B cell (primary cell): Measurements from ENCODE around the gene TRPV2. TPM values are rescaled to one million over a fixed set of nuclear protein-coding genes. Genes with fewer than 3 reads are reported as not detected.

Source experiments
- ATAC-seq: fragments of 200-7000 bp; cut with Tn5 transposase; one replicate; pipeline ENCODE4 v1.10.0; 2021; ENCODE audit warnings: low read depth, mild to moderate bottlenecking, moderate number of reproducible peaks, moderate library complexity
- CTCF ChIA-PET: fragments of 350-600 bp; sonication (Branson Sonifier 250); formaldehyde crosslinking; loops from one replicate; lab custom pipeline; 2021; ENCODE audit warnings: antibody characterized with exemption, inconsistent platforms; lab: Charles Lee
- POLR2A ChIA-PET: fragments of 350-600 bp; sonication (Branson Sonifier 250); formaldehyde crosslinking; loops from one replicate; lab custom pipeline; 2021; ENCODE audit warnings: antibody characterized with exemption; lab: Charles Lee
- DNase-seq: peaks from one replicate; pipeline ENCODE4 v3.0.0; 2013
- H2AFZ ChIP-seq: 2 replicates; pipeline ENCODE4 v1.6.1; 2012; ENCODE audit warnings: mild to moderate bottlenecking, low read depth, low read length; ENCODE audit not compliant: insufficient read depth, poor library complexity, severe bottlenecking
- H3K27ac ChIP-seq, 2 donors: 1 replicate in 1 of 2; 2 replicates in 1 of 2; pipeline ENCODE4 v1.5.1; 2012 to 2013; ENCODE audit warnings: low read length in 2 of 2, mild to moderate bottlenecking in 2 of 2, moderate library complexity in 1 of 2
- H3K27me3 ChIP-seq, 4 experiments: fragments of 200-600 bp in 1 of 4; sonication (generic) in 1 of 4; replicated peaks in 1 of 4; 1 replicate in 2 of 4; 2 replicates in 2 of 4; pipeline versions ENCODE4 v1.6.1 to v1.7.0; 2013 to 2016; ENCODE audit warnings: low read length in 3 of 4, mild to moderate bottlenecking in 2 of 4, mixed read lengths in 1 of 4, moderate library complexity in 1 of 4; ENCODE audit not compliant: insufficient read depth in 4 of 4, control insufficient read depth in 3 of 4; ENCODE audit errors: control extremely low read depth in 1 of 4
- H3K36me3 ChIP-seq, 2 experiments: replicated peaks in 1 of 2; 1 replicate in 1 of 2; 2 replicates in 1 of 2; pipeline versions ENCODE4 v1.6.1 to v1.7.1; 2013; ENCODE audit warnings: low read length in 1 of 2; ENCODE audit not compliant: insufficient read depth in 2 of 2, control insufficient read depth in 1 of 2; ENCODE audit errors: control extremely low read depth in 1 of 2, extremely low read depth in 1 of 2
- H3K4me1 ChIP-seq, 2 donors: fragments of 200-600 bp in 1 of 2; sonication (generic) in 1 of 2; 1 replicate in 1 of 2; 2 replicates in 1 of 2; pipeline versions ENCODE4 v1.5.1 to v1.6.1; 2013 to 2017; ENCODE audit warnings: low read length in 2 of 2; ENCODE audit not compliant: control insufficient read depth in 2 of 2, insufficient read depth in 2 of 2
- H3K4me2 ChIP-seq: replicated peaks from 2 replicates; pipeline ENCODE3; 2012; ENCODE audit warnings: mild to moderate bottlenecking, low read depth, low read length; ENCODE audit not compliant: poor library complexity, severe bottlenecking
- H3K4me3 ChIP-seq, 5 experiments: fragments of 200-600 bp in 1 of 5; sonication (generic) in 1 of 5; 1 replicate in 3 of 5; 2 replicates in 2 of 5; pipeline versions ENCODE4 v1.5.1 to v1.7.0; 2011 to 2016; ENCODE audit warnings: low read length in 4 of 5, mild to moderate bottlenecking in 4 of 5, low read depth in 2 of 5, control low read depth in 1 of 5, moderate library complexity in 1 of 5; ENCODE audit not compliant: insufficient read depth in 1 of 5; ENCODE audit errors: control extremely low read depth in 1 of 5, extremely low read depth in 1 of 5
- H3K79me2 ChIP-seq: fragments of 200-600 bp; sonication (generic); one replicate; pipeline ENCODE4 v1.6.0; 2016; ENCODE audit warnings: low read length; ENCODE audit not compliant: control insufficient read depth, insufficient read depth
- H3K9ac ChIP-seq: fragments of 200-600 bp; sonication (generic); 2 replicates; pipeline ENCODE4 v1.6.1; 2017; ENCODE audit warnings: mild to moderate bottlenecking, low read length, moderate library complexity
- H3K9me3 ChIP-seq, 3 donors: one replicate each; pipeline versions ENCODE4 v1.6.1 to v1.7.1; 2013; ENCODE audit warnings: low read length in 2 of 3; ENCODE audit not compliant: control insufficient read depth in 2 of 3, insufficient read depth in 1 of 3; ENCODE audit errors: control extremely low read depth in 1 of 3
- H4K20me1 ChIP-seq: 2 replicates; pipeline ENCODE4 v1.6.0; 2012; ENCODE audit warnings: mild to moderate bottlenecking, low read length; ENCODE audit not compliant: insufficient read depth, control insufficient read depth, poor library complexity, severe bottlenecking
- H3K27ac Mint-ChIP-seq: one replicate; pipeline ENCODE4 v1.8.0; 2021; ENCODE audit warnings: mixed read lengths
- H3K27me3 Mint-ChIP-seq: one replicate; pipeline ENCODE4 v1.8.0; 2021; ENCODE audit warnings: mixed read lengths
- H3K4me1 Mint-ChIP-seq: one replicate; pipeline ENCODE4 v1.8.0; 2021; ENCODE audit warnings: mixed read lengths
- H3K4me3 Mint-ChIP-seq: one replicate; pipeline ENCODE4 v1.8.0; 2021; ENCODE audit warnings: mixed read lengths
- H3K9me3 Mint-ChIP-seq: one replicate; pipeline ENCODE4 v1.8.0; 2022; ENCODE audit warnings: mixed read lengths; ENCODE audit not compliant: insufficient read depth
- EZH2 ChIP-seq: IDR thresholded peaks from 2 replicates; pipeline ENCODE4 v1.6.1; 2012; ENCODE audit warnings: borderline replicate concordance, low read depth, mild to moderate bottlenecking, moderate library complexity, low read length; ENCODE audit not compliant: insufficient read depth, poor library complexity, severe bottlenecking
- WGBS: methylation state at CpG from one replicate; pipeline ENCODE4 v1.1.5; 2013; ENCODE audit warnings: missing lambda C conversion rate; ENCODE audit not compliant: insufficient coverage; 5-methylcytosine and 5-hydroxymethylcytosine counted together
- intact Hi-C: fragments of 100-400 bp; cut with micrococcal nuclease; formaldehyde crosslinking; loops from one replicate; pipeline ENCODE4 v1.10.0; 2022
- polyA plus RNA-seq: library from polyadenylated mRNA; depleted of rRNA; stranded (reverse); fragments of >200 nt; gene quantifications from 2 replicates; pipeline ENCODE4 v1.2.3, GENCODE V29; 2012
- total RNA-seq, 2 donors: library from RNA; stranded (reverse); fragments of 120-200 nt in 1 of 2; gene quantifications; 1 replicate in 1 of 2; 2 replicates in 1 of 2; pipeline versions ENCODE4 v1.2.3 to v1.2.4, GENCODE V29; 2013 to 2022
- TF ChIP-seq, protein P1 (sequence below): fragments of 200-600 bp; IDR thresholded peaks from one replicate; pipeline ENCODE4 v1.8.0; 2022; ENCODE audit warnings: antibody characterized with exemption, mild to moderate bottlenecking

TRPV2 gene
- total and polyA plus RNA-seq, 2 donors (not counting 1 experiment from before 2014, with no cell fraction given): 58.6 to 89.0 TPM

GRCh38 chr17:16483021-16483645 lies 67.8 kb downstream of the TRPV2 start:
- no peaks in the 10 kb centered on the region for H3K4me1 Mint-ChIP-seq
- H4K20me1 ChIP-seq: no peaks in the 10 kb centered on the region
- no peaks in the 10 kb centered on the region for H3K9me3 ChIP-seq
- H3K4me2 ChIP-seq: no peak overlapping the region
- H3K4me3 Mint-ChIP-seq: no peak overlapping the region
- no peaks in the 10 kb centered on the region for H3K36me3 ChIP-seq
- H3K9ac ChIP-seq: no peak overlapping the region
- no peaks in the 10 kb centered on the region for H3K9me3 Mint-ChIP-seq
- intact Hi-C loops: no loop called here
- DNase-seq (no peak), ATAC-seq (no peak)
- H3K27me3 Mint-ChIP-seq: peaks cover 4% of the 10 kb centered on the region
- H3K4me3 ChIP-seq: no peak overlapping the region
- no peaks in the 10 kb centered on the region for H3K79me2 ChIP-seq
- H2AFZ ChIP-seq: no peak overlapping the region
- TF ChIP-seq EZH2: no peak
- TF ChIP-seq, protein P1, sequence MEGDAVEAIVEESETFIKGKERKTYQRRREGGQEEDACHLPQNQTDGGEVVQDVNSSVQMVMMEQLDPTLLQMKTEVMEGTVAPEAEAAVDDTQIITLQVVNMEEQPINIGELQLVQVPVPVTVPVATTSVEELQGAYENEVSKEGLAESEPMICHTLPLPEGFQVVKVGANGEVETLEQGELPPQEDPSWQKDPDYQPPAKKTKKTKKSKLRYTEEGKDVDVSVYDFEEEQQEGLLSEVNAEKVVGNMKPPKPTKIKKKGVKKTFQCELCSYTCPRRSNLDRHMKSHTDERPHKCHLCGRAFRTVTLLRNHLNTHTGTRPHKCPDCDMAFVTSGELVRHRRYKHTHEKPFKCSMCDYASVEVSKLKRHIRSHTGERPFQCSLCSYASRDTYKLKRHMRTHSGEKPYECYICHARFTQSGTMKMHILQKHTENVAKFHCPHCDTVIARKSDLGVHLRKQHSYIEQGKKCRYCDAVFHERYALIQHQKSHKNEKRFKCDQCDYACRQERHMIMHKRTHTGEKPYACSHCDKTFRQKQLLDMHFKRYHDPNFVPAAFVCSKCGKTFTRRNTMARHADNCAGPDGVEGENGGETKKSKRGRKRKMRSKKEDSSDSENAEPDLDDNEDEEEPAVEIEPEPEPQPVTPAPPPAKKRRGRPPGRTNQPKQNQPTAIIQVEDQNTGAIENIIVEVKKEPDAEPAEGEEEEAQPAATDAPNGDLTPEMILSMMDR: no peak
- no peak overlapping the region for H3K27ac ChIP-seq
- H3K4me1 ChIP-seq: no peaks in the 10 kb centered on the region
- H3K27me3 ChIP-seq: no peaks in the 10 kb centered on the region
- no peak overlapping the region for H3K27ac Mint-ChIP-seq
- WGBS: 88% methylated on average over 8 of the region's 8 CpGs
- ChIA-PET CTCF (no interaction called here), POLR2A (no interaction called here)

DNA sequence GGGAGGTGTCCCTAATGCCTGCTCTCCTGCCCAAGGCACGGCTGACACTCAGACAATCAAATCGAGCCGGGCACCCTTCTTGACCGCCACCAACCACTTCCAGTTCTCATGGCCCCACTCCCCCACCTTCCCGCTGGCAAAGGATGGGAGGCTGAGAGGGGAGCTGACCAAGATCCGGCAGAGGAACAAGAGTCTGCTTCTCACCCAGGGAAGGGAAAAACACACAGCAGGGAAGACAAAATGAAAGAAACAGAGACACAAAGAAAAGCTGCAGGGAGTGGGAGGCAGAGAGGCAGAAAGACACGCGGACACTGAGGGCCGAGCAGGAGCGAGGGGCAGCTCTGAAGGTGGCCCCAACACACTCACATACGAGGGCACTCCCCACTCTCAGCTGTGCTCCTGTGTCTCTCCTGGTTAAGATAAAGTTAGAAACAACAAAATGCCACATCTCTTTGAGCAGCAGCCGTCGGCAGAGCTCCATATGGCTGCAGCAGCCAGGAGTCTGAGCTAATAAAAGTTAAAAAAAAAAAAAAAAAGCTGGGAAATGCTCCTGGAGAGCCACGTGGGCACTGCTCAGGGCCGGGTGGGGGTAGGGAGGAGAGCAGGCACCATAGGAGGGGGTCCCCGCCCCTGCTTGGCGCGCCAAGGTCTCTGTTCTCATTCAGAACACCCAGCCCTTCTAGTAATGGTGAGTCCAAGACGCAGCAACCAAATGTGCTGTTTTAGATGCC lies 69.2 kb downstream of the TRPV2 start:
- no peaks in the 10 kb centered on the region for H3K9me3 ChIP-seq
- ChIA-PET CTCF (no interaction called here), POLR2A (interaction anchor here (0.6 kb wide), 1 partner anchor 68 kb away, joined by 4 read pairs; no protein-coding TSS in a partner anchor)
- intact Hi-C loops: no loop called here
- no peak for DNase-seq
- H3K27ac Mint-ChIP-seq: no peak overlapping the region
- 94% methylated on average over 10 of the region's 19 CpGs for WGBS
- no peaks in the 10 kb centered on the region for H3K36me3 ChIP-seq
- no peaks in the 10 kb centered on the region for H4K20me1 ChIP-seq
- H3K4me3 Mint-ChIP-seq: no peak overlapping the region
- no peak overlapping the region for H3K4me2 ChIP-seq
- ATAC-seq: no peak
- H3K79me2 ChIP-seq: peaks cover 3% of the 10 kb centered on the region
- H3K27me3 ChIP-seq: peaks cover 0 to 5% (median 0%) of the 10 kb centered on the region in 4 experiments
- TF ChIP-seq, protein P1: no peak
- no peak for TF ChIP-seq EZH2
- no peaks in the 10 kb centered on the region for H3K4me1 Mint-ChIP-seq
- no peaks in the 10 kb centered on the region for H3K4me1 ChIP-seq
- peaks cover 4% of the 10 kb centered on the region for H3K27me3 Mint-ChIP-seq
- H3K9me3 Mint-ChIP-seq: no peaks in the 10 kb centered on the region
- H3K9ac ChIP-seq: no peak overlapping the region
- no peak overlapping the region for H3K4me3 ChIP-seq
- no peak overlapping the region for H2AFZ ChIP-seq
- H3K27ac ChIP-seq: no peak overlapping the region
